Measurements from ENCODE around the gene SUN3. TPM values are rescaled to one million over a fixed set of nuclear protein-coding genes. Genes with fewer than 3 reads are reported as not detected.

The SUN3 gene
- total and polyA plus RNA-seq, 11 donors, result not detected

- TF ChIP-seq POLR2A (IDR thresholded peaks at IDR 0.05) (no peak), CTCF (IDR thresholded peaks at IDR 0.05) (no peak)
- DNase-seq (no peak), ATAC-seq (no peak)
- WGBS, 4 donors, result 1 to 6% (median 4%) methylated on average over 4 of the region's 4 CpGs
- intact Hi-C loops (cut with DNase I), result loop anchor here in 4 of 10 donors (5.0 kb wide), 3 partner anchors 36 to 114 kb away; partner anchors contain the start of gene UPP1 (in 2 of the 4)
- no peaks in the 10 kb centered on the region for H3K27me3 ChIP-seq
- peaks cover 0 to 47% (median 45%) of the 10 kb centered on the region in 9 donors for H3K36me3 ChIP-seq
- H3K4me3 ChIP-seq, result peak overlapping the region; percentile 61 to 90 (median 70)
- H3K27ac ChIP-seq, result peak overlapping the region; percentile 67 to 90 (median 86)
- H3K9me3 ChIP-seq, result no peaks in the 10 kb centered on the region
- peaks cover 3 to 20% (median 12%) of the 10 kb centered on the region in 12 donors for H3K4me1 ChIP-seq
These were observed 50.1 kb downstream of the SUN3 start for GRCh38 chr7:47978790-47979144.

DNA sequence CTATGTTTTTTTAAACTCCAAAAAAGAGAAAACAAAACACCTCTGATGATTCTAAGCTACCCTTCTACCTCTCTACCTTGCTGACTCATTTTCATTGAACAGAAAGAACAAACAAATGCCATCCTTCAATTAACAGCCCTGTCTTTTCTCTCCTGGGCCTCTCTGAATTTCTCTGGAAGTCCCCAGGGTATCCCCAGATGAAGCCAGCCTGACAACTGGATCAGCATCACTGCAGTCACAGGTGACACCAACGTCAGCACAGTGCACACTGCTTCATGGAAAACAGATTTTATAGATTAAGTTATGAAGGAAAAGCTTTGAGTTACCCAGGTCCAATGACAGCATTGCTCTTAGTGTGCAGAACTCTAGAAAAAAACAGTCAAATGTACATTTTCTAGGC, 55.2 kb downstream of the SUN3 start:
- 66 to 80% (median 71%) methylated on average over 1 of the region's 1 CpG for WGBS, 4 donors
- intact Hi-C loops (cut with DNase I), result no loop called here
- H3K4me1 ChIP-seq, result peaks cover 3 to 44% (median 15%) of the 10 kb centered on the region in 12 donors
- DNase-seq (no peak), ATAC-seq (no peak)
- H3K9me3 ChIP-seq, result no peaks in the 10 kb centered on the region
- H3K36me3 ChIP-seq, result peaks cover 0 to 88% (median 80%) of the 10 kb centered on the region in 9 donors
- no peak for TF ChIP-seq POLR2A (IDR thresholded peaks at IDR 0.05)
- TF ChIP-seq CTCF (IDR thresholded peaks at IDR 0.05), result no peak
- no peak overlapping the region for H3K4me3 ChIP-seq
- H3K27ac ChIP-seq, result no peak overlapping the region
- no peaks in the 10 kb centered on the region for H3K27me3 ChIP-seq

GRCh38 chr7:47970761-47971160, 58.1 kb downstream of the SUN3 start:
- WGBS, 4 donors, result 52 to 74% (median 66%) methylated on average over 1 of the region's 1 CpG
- peaks cover 0 to 92% (median 83%) of the 10 kb centered on the region in 9 donors for H3K36me3 ChIP-seq
- intact Hi-C loops (cut with DNase I), result no loop called here
- DNase-seq (no peak), ATAC-seq (no peak)
- peak overlapping the region in 9 of 12 donors; percentile 3 to 87 (median 40) for H3K27ac ChIP-seq
- H3K4me3 ChIP-seq, result no peak overlapping the region
- TF ChIP-seq CTCF (IDR thresholded peaks at IDR 0.05) (no peak), POLR2A (IDR thresholded peaks at IDR 0.05) (no peak)
- H3K27me3 ChIP-seq, result no peaks in the 10 kb centered on the region
- H3K4me1 ChIP-seq, result peaks cover 0 to 45% (median 10%) of the 10 kb centered on the region in 12 donors
- no peaks in the 10 kb centered on the region for H3K9me3 ChIP-seq

DNA sequence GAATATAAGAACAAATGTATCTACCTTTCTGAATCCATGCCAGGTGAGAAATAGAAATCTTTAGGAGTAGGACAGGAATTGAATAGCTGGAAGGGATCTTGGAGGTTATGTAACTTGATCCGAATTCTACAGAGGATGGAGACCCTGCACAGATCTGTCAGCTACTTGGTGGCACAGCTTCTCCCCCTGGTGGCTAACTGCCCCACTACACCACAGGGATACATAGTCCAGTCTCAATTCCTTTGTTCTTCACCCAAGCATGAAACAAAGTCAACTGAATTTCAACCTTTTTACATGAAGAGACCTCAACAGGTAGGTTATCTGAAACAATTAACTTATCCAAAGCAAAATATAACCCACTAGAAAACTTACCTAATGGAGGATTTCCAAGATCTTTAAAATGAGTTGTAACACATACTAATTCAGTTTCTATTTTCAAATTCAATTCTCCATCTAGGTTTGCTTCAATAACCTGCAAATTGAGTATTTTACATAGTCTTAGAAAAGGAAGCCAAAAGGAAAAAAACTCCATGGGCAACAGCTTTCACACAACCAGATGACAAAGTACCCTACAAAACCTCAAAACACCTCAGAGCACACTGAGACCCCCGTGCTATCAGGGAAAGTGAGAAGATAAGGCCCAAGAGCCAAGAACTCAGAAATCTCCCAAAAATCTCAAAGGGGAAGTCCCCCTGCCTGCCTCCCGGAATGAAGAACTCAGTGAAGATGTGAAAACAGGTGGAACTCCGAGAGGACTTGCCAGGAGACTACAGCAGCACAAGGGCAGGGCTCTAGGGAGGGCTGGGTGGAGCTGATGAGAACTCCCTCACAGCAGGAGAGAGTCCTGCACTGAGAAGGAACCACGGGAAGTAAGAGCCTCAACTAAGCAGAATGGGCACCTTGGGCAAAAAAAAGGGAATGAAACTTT, 59.8 kb downstream of the SUN3 start:
- ATAC-seq, result peak; percentile 59 to 83 (median 70)
- intact Hi-C loops (cut with DNase I), result loop anchor here in 6 of 10 donors (1.0 to 5.0 kb wide), 3 partner anchors 24 to 177 kb away; no protein-coding TSS in a partner anchor
- TF ChIP-seq CTCF (IDR thresholded peaks at IDR 0.05) (peak; percentile 73 to 97 (median 87)), POLR2A (IDR thresholded peaks at IDR 0.05) (no peak)
- Histone ChIP-seq H3K36me3 (peaks cover 0 to 92% (median 83%) of the 10 kb centered on the region in 9 donors), H3K27me3 (no peaks in the 10 kb centered on the region), H3K4me3 (no peak overlapping the region), H3K27ac (peak overlapping the region in 4 of 12 donors; percentile 21 to 77 (median 26)), H3K9me3 (no peaks in the 10 kb centered on the region), H3K4me1 (peaks cover 0 to 45% (median 9%) of the 10 kb centered on the region in 12 donors)
- WGBS, 4 donors, result 48 to 60% (median 50%) methylated on average over 5 of the region's 5 CpGs
- peak; percentile 62 to 74 (median 68) for DNase-seq

All from heart left ventricle (tissue), 16 donors.